GM19467 (cell line): ENCODE measurements around the gene YAP1.

ENCODE experiments used
- ATAC-seq: cut with Tn5 transposase; IDR thresholded peaks from one replicate; pipeline ENCODE4 v1.9.1; 2021; ENCODE audit warnings: mild to moderate bottlenecking, moderate library complexity; ENCODE audit not compliant: unreplicated experiment

The YAP1 gene

GRCh38 chr11:102109896-102110760, at the start of gene YAP1:
YAP1 (plus strand) TSS chr11:102110447; CDS start chr11:102110849, 402 bp downstream.
- peak; percentile 80 for ATAC-seq

GRCh38 chr11:102061276-102061675, 49.0 kb upstream of the YAP1 start:
- no peak for ATAC-seq

GRCh38 chr11:102062106-102062505, 48.1 kb upstream of the YAP1 start:
- no peak for ATAC-seq

- no peak for ATAC-seq
Measured at GRCh38 chr11:102064316-102064715, 45.9 kb upstream of the YAP1 start.

DNA sequence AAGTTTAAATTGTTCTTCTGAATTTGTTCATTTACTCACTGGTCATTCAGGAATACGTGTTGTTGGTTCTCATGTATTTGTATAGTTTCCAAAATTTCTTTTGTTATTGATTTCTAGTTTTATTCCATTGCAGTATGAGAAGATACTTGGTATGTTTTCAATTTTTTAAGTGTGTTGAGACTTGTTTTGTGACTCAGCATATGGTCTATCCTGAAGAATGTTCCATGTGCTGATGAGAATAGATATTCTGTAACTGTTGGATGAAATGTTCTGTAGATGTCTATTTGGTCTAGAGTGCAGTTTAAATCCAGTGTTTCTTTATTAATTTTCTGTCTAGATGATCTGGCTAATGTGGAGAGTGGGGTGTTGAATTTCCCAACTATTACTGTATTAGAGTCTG, 39.5 kb upstream of the YAP1 start:
- no peak for ATAC-seq

DNA sequence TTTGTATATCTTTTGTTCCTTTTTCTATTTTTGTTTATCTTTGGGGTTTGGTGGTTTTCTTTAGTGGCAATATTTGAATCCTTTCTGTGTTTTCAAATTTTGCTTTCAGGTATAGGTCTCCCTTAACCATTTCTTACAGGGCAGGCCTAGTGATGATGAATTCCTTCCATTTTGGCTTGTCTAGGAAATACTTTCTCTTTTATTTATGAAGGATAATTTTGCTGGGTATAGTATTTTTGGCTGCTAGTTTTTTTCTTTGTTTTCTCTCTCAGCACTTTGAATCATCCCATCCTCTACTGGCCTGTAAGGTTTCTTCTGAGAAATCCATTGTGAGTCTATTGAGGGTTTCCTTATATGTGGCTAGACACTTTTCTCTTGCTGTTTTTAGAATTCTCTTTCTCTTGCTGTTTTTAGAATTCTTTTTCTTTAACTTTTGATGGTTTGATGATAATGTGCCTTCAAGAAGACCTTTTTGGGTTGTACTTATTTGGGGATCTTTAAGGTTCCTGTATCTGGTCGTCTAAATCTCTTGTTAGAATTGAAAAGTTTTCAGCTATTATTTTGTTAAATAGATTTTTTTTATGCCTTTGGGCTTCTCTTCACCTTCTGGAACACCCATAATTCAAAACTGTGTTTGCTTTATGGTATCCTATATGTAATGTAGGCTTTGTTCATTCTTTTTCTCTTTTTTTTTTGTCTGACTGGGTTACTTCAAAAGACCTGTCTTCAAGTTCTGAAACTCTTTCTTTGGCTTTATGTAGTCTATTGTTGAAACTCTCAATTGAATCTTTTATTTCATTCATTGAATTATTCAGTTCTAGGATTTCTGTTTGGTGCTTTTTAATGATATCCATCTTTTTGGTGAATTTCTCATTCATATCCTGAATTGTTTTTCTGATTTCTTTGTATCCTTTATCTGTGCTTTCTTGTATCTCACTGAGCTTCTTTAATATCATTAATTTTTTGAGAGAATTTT, 38.5 kb upstream of the YAP1 start:
- ATAC-seq, result no peak

- no peak for ATAC-seq
Measured at GRCh38 chr11:102073253-102073652, 37.0 kb upstream of the YAP1 start.

DNA sequence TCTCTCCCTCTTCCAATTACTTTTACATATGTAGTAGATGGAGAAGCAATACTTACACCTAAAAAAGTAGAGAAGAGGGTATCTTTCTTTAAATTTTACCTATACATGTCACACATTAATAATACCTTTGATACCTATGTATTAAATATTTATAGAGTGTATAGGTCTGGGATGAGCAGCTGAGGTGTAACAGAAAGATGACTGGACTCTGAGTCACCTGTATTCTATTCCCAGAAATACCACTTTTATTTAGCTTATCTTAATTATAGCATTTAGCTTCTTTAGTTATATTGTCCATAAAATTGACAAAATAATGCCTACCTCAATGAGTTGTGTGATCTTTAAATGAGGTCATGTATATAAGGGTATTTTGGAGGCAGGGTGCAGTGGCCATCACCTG, 30.6 kb upstream of the YAP1 start:
- ATAC-seq, result no peak

DNA sequence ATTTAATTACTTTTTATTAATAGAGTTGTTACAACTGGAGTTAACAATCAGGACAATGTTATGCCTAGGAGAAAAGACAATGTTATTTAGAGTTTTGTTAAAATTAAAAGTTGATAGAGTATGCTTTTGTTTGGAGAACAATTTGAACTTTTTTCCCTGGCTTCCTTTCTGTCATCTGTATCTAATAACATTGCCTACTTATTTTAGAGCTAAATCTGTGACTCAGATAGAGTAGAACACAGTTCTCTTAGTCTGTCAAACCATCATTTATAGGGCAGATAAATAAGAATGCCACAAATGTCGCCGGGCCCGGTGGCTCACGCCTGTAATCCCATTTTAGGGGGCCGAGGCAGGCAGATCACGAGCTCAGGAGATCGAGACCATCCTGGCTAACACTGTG, 28.9 kb upstream of the YAP1 start:
- no peak for ATAC-seq

DNA sequence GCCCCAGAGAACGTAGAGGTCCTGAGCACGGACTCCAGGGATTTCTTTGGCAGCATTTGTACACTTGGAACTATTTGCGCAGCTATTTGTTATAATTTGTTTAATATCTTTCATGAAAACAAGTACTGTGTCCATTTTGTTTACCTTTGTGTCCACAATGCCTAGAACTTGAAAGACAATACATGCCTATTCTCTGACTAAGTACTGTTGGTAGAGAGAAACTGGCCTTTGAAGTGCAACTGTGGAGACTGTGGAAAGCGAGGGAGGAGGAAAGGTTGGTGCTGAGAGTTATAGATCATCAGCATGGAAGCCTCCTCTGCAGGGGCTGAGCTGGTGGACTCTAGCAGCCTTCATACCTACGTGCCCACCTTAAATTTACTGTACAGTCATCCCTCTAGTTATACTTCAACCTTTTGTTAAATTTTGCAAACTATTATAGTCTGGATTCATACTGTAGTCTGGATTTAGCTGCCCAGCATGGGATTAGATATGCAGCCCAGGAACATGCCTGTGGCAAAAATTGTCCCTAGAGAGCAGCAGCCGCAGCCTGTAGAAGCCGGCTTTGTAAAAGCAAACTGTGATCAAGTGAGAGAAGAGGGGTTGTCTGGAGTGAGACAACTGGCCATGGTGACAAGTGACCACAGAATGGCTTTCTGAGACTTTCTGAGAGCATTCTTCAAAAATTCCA, 24.2 kb upstream of the YAP1 start:
- ATAC-seq, result no peak

- no peak for ATAC-seq
Measured at GRCh38 chr11:102097186-102097585, 13.1 kb upstream of the YAP1 start.

DNA sequence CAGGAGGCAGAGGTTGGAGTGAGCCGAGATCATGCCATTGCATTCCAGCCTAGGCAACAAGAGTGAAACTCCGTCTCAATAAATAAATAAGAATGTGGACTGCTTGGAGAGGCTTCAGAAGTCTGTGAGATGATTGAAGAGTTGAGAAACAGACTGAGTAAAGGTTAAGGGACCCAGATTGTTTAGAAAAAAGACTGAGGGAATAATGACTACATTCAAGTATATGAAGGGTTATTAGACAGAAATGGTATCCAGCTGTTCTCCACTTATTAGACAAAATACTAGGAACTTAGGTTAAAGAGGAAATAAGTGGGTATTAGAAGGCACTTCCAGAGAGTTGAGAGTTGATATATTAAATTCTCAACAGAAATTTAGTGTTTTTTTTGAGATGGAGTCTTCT, 10.5 kb upstream of the YAP1 start:
- ATAC-seq, result no peak

DNA sequence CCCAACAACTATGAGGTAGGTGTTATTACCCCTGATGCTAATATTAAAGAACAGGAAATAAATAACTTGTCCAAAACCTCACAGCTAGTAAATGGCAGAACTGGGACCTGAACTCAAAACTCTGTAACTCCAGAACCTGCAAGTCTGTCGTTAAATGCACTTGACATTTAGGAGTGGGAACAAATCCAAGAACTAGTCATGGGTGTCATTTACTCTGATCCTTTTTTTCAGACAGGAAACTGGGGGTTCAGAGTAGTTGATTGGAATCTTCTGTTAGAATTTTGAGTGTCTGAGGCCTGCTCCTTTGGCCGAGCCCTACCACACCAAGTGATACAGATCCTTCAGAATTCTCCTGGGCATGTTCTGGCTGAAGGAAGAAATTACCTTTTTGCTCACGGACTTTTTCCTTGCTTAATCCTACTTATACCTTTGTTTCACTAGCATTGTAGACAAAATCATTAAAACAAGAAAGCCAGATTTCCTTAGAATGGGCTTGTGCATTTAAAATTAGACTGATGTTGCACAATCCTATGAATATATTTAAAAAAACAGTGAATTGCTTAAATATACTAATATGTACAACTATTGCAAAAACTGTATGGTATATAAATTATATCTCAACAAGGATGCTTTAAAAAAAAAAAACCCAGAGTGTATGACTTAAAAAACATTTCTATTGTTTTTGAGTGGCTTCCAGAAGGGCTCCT, 1.4 kb upstream of the YAP1 start:
- no peak for ATAC-seq

GRCh38 chr11:102110761-102111010, 439 bp downstream of the YAP1 start:
- peak; percentile 36 for ATAC-seq

- ATAC-seq, result no peak
Measured at GRCh38 chr11:102111011-102111786, 952 bp downstream of the YAP1 start.

DNA sequence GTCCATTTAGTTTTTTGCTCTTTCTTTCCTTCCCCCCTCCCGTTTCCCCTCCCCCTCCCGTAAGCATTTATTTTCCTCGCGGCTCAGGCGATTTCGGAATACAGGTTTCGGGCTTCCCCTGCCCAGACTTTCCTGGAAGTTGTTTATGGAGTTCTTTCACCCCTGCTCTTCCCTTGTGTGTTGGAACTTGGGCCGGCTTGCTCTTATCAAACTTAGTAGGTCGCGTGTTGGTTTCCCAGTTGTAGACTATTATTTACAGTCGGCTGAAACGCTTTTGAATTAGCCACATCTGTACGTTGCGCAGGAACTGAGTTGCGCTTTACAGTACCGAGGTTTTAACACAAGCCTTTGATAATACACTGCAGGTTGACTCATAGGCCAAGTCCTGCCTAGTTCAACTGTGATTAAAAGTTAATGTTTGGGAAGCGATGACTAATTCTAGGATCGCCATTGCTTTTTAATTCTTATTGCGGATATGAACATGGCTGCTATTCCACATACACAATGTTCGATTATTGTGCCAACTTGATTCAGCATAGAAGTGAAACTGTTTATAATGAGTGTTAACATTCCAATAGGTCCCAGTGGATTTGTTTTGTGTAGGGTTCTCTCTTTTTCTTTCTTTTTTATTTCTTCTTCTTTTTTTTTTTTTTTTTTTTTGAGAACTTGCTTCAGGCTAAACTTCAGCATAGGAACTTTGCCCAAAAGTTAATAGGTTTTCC, 1.7 kb downstream of the YAP1 start:
- no peak for ATAC-seq

GRCh38 chr11:102112509-102112821, 2.2 kb downstream of the YAP1 start:
- no peak for ATAC-seq

DNA sequence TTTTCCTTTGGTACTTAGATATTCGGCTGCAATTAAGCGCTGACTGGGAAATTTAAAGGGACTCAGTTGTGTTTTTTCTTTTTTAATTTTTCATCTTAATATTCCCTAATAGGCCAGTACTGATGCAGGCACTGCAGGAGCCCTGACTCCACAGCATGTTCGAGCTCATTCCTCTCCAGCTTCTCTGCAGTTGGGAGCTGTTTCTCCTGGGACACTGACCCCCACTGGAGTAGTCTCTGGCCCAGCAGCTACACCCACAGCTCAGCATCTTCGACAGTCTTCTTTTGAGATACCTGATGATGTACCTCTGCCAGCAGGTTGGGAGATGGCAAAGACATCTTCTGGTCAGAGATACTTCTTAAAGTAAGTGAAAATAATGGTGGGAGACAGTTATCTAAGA, 3.8 kb downstream of the YAP1 start:
- no peak for ATAC-seq

DNA sequence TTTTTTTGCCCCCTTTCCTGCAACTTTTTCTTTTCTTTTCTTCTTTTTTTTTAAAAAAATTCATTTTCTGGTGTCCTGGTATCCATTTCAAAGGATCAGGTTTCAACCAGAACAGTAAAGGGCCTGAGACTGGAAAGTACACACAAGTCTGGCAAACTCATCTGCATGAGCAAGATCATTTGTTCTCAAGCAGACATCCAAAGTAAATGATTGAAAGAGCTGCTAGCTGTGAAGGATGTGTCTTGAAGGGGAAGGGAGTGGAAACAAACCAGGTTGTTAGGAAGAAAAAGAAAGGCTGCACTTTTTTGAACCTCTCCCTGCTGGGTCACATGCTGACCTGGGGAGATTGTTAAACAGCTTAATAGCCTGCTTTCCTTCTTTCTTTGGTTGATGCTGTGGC, 5.3 kb downstream of the YAP1 start:
- ATAC-seq, result no peak
